Chondrocyte (in vitro differentiated cells): ENCODE data around the gene ADAM12. TPM values are rescaled to one million over a fixed set of nuclear protein-coding genes. Genes with fewer than 3 reads are reported as not detected.

ENCODE experiments used
- DNase-seq: peaks from one replicate; pipeline ENCODE4 v3.0.0; 2021; ENCODE audit warnings: mixed read lengths, low spot score
- H3K27ac Mint-ChIP-seq: one replicate; pipeline ENCODE4 v1.8.0; 2021; ENCODE audit warnings: mild to moderate bottlenecking, moderate library complexity, mixed read lengths; ENCODE audit not compliant: unreplicated experiment
- H3K27me3 Mint-ChIP-seq: 2 replicates; pipeline ENCODE4 v1.8.0; 2021; ENCODE audit warnings: low read depth, mixed read lengths
- H3K36me3 Mint-ChIP-seq: 2 replicates; pipeline ENCODE4 v1.8.0; 2021; ENCODE audit warnings: low read depth, mixed read lengths
- H3K4me1 Mint-ChIP-seq: 2 replicates; pipeline ENCODE4 v1.8.0; 2021; ENCODE audit warnings: low read depth, mild to moderate bottlenecking, mixed read lengths
- H3K4me3 Mint-ChIP-seq: one replicate; pipeline ENCODE4 v1.8.0; 2021; ENCODE audit warnings: mild to moderate bottlenecking, moderate library complexity, mixed read lengths; ENCODE audit not compliant: unreplicated experiment
- H3K9me3 Mint-ChIP-seq: 2 replicates; pipeline ENCODE4 v1.8.0; 2021; ENCODE audit warnings: low read depth, mixed read lengths
- total RNA-seq: library from RNA; stranded (reverse); gene quantifications from 3 replicates; pipeline ENCODE4 v1.2.1, GENCODE V29; 2021
- TF ChIP-seq, protein P1 (sequence below): fragments of 200-600 bp; sonication (generic); IDR thresholded peaks from 2 replicates; pipeline ENCODE4 v1.5.0; 2021; ENCODE audit warnings: antibody characterized with exemption, mild to moderate bottlenecking, moderate library complexity

The ADAM12 gene
- total RNA-seq, 1 donor from 2014 or later = 175 TPM

DNA sequence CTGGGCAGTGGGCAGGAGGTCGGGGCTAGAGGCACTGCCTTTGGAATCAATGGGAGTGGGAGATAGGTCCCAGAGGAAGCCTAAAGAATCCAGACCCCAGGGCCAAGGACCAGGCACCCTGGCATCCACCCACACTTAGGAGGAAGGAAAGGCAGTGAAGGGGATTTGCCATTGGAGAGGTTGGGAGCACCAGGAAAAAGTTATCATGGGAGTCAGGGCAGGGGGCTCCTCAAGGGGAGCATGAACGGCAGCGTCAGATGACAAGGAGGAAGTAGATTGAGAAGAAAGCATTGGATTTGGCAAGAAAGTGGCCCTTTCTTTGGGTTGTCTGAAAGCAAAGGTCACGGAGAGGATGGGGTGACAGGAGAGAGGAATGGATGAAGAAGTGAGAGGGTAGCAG lies 142.8 kb downstream of the ADAM12 start:
- H3K9me3 Mint-ChIP-seq = no peaks in the 10 kb centered on the region
- peaks cover 9% of the 10 kb centered on the region for H3K4me1 Mint-ChIP-seq
- TF ChIP-seq, protein P1, sequence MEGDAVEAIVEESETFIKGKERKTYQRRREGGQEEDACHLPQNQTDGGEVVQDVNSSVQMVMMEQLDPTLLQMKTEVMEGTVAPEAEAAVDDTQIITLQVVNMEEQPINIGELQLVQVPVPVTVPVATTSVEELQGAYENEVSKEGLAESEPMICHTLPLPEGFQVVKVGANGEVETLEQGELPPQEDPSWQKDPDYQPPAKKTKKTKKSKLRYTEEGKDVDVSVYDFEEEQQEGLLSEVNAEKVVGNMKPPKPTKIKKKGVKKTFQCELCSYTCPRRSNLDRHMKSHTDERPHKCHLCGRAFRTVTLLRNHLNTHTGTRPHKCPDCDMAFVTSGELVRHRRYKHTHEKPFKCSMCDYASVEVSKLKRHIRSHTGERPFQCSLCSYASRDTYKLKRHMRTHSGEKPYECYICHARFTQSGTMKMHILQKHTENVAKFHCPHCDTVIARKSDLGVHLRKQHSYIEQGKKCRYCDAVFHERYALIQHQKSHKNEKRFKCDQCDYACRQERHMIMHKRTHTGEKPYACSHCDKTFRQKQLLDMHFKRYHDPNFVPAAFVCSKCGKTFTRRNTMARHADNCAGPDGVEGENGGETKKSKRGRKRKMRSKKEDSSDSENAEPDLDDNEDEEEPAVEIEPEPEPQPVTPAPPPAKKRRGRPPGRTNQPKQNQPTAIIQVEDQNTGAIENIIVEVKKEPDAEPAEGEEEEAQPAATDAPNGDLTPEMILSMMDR = no peak
- H3K36me3 Mint-ChIP-seq = no peaks in the 10 kb centered on the region
- no peak for DNase-seq
- H3K4me3 Mint-ChIP-seq = no peak overlapping the region
- H3K27me3 Mint-ChIP-seq = no peaks in the 10 kb centered on the region
- H3K27ac Mint-ChIP-seq = no peak overlapping the region

DNA sequence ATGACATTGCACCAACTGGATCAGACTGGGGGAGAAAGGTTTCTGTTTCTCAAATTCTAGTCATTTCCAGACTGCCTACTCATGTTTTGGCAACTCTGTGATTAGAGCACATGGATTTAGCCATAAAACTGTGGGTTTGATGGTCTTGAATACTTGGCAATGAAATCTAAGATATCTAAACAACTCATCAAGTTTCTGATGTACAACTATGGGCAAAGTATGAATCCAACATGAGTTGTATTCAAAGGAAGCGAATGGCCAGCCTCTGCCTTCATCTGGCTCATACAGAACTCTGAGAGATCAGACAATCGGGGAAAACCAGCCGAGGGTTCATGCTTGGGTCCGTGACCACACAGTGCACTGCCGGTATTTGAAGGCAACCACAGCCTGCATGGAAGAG lies 144.3 kb downstream of the ADAM12 start:
- H3K4me3 Mint-ChIP-seq = no peak overlapping the region
- no peak overlapping the region for H3K27ac Mint-ChIP-seq
- no peaks in the 10 kb centered on the region for H3K27me3 Mint-ChIP-seq
- H3K36me3 Mint-ChIP-seq = peaks cover 2% of the 10 kb centered on the region
- TF ChIP-seq, protein P1 = no peak
- DNase-seq = no peak
- H3K9me3 Mint-ChIP-seq = no peaks in the 10 kb centered on the region
- peaks cover 15% of the 10 kb centered on the region for H3K4me1 Mint-ChIP-seq

DNA sequence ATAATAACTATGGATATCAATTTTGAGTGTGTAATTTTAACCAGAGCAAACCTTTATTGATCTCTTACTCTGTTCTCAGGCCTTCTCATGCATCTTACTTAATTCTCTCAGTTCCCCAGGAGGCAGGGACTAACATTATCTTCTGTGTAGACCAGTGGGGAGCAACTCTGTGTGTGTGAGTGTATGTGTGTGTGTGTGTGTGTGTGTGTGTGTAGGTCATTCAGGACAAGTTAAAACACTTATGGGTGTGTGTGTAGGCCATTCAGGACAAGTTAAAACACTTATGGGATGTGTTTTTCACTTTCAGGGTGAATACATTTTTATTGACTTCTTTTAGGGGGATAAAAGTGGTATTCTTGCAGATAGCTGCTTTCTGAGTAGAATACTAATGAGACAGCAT lies 145.0 kb downstream of the ADAM12 start:
- no peaks in the 10 kb centered on the region for H3K27me3 Mint-ChIP-seq
- TF ChIP-seq, protein P1 = no peak
- peaks cover 2% of the 10 kb centered on the region for H3K36me3 Mint-ChIP-seq
- H3K4me3 Mint-ChIP-seq = no peak overlapping the region
- no peaks in the 10 kb centered on the region for H3K9me3 Mint-ChIP-seq
- no peak for DNase-seq
- H3K4me1 Mint-ChIP-seq = peaks cover 15% of the 10 kb centered on the region
- no peak overlapping the region for H3K27ac Mint-ChIP-seq

DNA sequence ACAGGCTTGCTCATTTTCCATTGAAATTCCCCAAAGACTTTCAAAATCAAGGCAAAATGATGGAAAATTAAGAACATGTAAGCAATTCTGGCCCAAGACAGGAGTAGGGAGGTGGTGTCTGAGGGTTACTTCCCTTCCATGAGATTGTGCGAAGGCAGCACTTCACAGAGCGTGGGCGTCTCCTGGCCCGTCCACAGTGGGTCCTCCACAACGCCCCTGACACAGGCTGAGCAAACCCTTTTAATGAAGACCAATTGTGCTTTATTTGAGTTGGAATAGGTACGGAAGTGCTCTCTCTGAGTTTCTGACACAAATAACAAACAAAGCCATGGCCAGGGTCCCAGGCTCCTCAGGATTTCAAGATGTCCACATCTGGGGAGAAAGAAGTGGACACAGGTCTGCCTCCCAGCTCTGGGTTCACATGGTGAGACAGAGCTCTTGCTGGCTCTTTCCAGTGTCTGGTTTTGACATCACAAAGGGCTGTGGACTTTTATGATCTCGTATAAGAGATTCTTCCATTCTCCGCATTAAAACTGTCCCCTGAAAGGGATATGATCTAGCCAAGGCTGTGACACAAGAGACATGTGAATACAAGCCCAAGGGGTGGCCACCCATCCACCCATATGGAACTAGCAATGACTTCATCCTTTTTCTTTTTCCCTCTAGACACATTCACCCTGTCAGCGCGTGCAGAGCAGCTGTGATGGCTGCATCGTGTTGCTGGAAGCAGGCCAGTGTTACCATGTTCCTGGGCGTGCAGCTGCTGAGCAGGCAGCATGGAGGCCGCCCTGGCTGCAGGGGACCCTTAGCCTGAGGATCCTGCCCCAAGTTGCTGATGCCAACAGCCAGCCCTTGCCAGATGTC lies 145.6 kb downstream of the ADAM12 start:
- no peak overlapping the region for H3K4me3 Mint-ChIP-seq
- DNase-seq = no peak
- H3K4me1 Mint-ChIP-seq = peaks cover 15% of the 10 kb centered on the region
- H3K36me3 Mint-ChIP-seq = peaks cover 2% of the 10 kb centered on the region
- H3K9me3 Mint-ChIP-seq = no peaks in the 10 kb centered on the region
- H3K27ac Mint-ChIP-seq = no peak overlapping the region
- TF ChIP-seq, protein P1 = no peak
- H3K27me3 Mint-ChIP-seq = no peaks in the 10 kb centered on the region

DNA sequence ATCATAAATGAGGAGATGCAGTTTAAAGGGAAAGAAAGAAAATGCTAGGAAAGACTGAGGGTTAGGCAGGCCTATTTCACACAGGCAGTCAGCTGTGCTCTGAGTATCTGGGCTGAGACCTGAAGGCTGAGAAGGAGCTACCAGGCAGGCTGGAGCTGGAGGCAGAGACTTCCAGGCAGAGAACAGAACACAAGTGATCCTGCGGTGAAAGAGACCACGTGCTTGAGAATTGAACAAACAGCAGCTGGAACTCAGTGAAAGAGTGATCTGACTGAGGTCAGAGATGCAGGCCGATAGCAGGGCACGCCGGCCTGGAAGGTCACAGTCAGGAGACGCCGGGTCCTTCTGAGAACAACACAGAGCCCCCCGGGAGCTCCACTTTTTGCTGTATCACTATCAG lies 147.8 kb downstream of the ADAM12 start:
- Mint-ChIP-seq H3K27me3 (no peaks in the 10 kb centered on the region), H3K27ac (peak overlapping the region; percentile 79), H3K36me3 (peaks cover 2% of the 10 kb centered on the region), H3K4me3 (no peak overlapping the region), H3K9me3 (no peaks in the 10 kb centered on the region), H3K4me1 (peaks cover 15% of the 10 kb centered on the region)
- TF ChIP-seq, protein P1 = no peak
- DNase-seq = no peak
